Left lung (tissue), 10 donors: ENCODE results near the gene ZIC4. TPM values are rescaled to one million over a fixed set of nuclear protein-coding genes. Genes with fewer than 3 reads are reported as not detected.

ENCODE experiments used
- ATAC-seq: fragments of 200-7000 bp; cut with Tn5 transposase; one replicate; pipeline ENCODE4 v1.9.1; 2020; ENCODE audit warnings: moderate library complexity
- DNase-seq, 4 donors: peaks; one replicate each; pipeline ENCODE4 v3.0.0-alpha.2; 2013 to 2020
- H3K27ac ChIP-seq, 2 donors: fragments of 200-600 bp; sonication (generic) in 1 of 2; one replicate each; pipeline versions ENCODE4 v1.5.0 to v1.8.0; 2020 to 2021
- H3K27me3 ChIP-seq, 2 donors: fragments of 200-600 bp; sonication (generic) in 1 of 2; one replicate each; pipeline versions ENCODE4 v1.5.0 to v1.8.0; 2020 to 2021
- H3K36me3 ChIP-seq, 2 donors: fragments of 200-600 bp; sonication (generic) in 1 of 2; one replicate each; pipeline versions ENCODE4 v1.5.0 to v1.8.0; 2020 to 2021
- H3K4me1 ChIP-seq, 2 donors: fragments of 200-600 bp; one replicate each; pipeline ENCODE4 v1.8.0; 2021
- H3K4me3 ChIP-seq, 2 donors: fragments of 200-600 bp; sonication (generic) in 1 of 2; one replicate each; pipeline versions ENCODE4 v1.5.0 to v1.8.0; 2020 to 2021; ENCODE audit warnings: mild to moderate bottlenecking in 1 of 2
- H3K9me3 ChIP-seq, 2 donors: fragments of 200-600 bp; sonication (generic) in 1 of 2; one replicate each; pipeline versions ENCODE4 v1.5.0 to v1.8.0; 2020 to 2021
- intact Hi-C, 2 donors: fragments of 100-400 bp; cut with DNase I; formaldehyde crosslinking; loops; one replicate each; pipeline versions ENCODE4 v1.11.2 to v1.14.2; 2022
- polyA plus RNA-seq, 6 donors: library from polyadenylated mRNA; unstranded; fragments of 120-200 nt; gene quantifications; one replicate each; pipeline ENCODE4 v1.2.1, GENCODE V29; 2013; ENCODE audit not compliant: insufficient read length in 6 of 6
- total RNA-seq, 2 donors: library from RNA; stranded (reverse); fragmentation: NEBNext Ultra II Directional; extraction: Animal tissue kit (Norgen Biotek cat#: 25700); gene quantifications; one replicate each; pipeline ENCODE4 v1.2.1, GENCODE V29; 2021
- TF ChIP-seq, protein P1 (sequence below), 2 donors: fragments of 200-600 bp; sonication (generic) in 1 of 2; IDR thresholded peaks; one replicate each; pipeline versions ENCODE4 v1.5.0 to v1.8.0; 2021; ENCODE audit warnings: antibody characterized with exemption in 2 of 2
- donor health status: DM: no; HTN: yes; CAD: no.
- donor health status: DM: no; HTN: no; CAD: no.

The ZIC4 gene
- total and polyA plus RNA-seq, 8 donors = not detected

DNA sequence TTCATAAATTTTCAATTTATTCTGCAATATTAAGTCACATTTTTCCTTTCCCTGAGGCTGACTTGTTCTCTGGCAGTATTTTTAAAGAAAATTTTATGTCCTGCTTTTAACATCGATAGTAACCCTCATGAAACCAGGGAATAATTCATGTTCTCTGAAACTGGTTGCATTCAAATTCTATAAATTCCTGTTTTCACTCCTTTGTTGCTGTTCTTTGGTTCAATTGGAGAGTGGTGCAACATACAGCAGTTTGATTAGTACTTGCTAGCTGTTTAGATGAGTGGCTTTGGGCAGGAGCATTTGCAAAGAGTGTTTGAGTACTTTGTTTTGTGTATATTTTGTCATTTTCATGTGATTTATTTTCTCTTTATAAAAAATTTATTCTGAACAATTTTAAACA is 22.0 kb upstream of the ZIC4 start:
- no peak for DNase-seq
- no peak overlapping the region for H3K4me3 ChIP-seq
- no peaks in the 10 kb centered on the region for H3K36me3 ChIP-seq
- no peaks in the 10 kb centered on the region for H3K9me3 ChIP-seq
- peaks cover 43 to 72% of the 10 kb centered on the region in 2 donors for H3K27me3 ChIP-seq
- TF ChIP-seq, protein P1, sequence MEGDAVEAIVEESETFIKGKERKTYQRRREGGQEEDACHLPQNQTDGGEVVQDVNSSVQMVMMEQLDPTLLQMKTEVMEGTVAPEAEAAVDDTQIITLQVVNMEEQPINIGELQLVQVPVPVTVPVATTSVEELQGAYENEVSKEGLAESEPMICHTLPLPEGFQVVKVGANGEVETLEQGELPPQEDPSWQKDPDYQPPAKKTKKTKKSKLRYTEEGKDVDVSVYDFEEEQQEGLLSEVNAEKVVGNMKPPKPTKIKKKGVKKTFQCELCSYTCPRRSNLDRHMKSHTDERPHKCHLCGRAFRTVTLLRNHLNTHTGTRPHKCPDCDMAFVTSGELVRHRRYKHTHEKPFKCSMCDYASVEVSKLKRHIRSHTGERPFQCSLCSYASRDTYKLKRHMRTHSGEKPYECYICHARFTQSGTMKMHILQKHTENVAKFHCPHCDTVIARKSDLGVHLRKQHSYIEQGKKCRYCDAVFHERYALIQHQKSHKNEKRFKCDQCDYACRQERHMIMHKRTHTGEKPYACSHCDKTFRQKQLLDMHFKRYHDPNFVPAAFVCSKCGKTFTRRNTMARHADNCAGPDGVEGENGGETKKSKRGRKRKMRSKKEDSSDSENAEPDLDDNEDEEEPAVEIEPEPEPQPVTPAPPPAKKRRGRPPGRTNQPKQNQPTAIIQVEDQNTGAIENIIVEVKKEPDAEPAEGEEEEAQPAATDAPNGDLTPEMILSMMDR (IDR thresholded peaks at IDR 0.05) = no peak
- no peak overlapping the region for H3K27ac ChIP-seq
- H3K4me1 ChIP-seq = no peaks in the 10 kb centered on the region
- intact Hi-C loops = no loop called here
- no peak for ATAC-seq

DNA sequence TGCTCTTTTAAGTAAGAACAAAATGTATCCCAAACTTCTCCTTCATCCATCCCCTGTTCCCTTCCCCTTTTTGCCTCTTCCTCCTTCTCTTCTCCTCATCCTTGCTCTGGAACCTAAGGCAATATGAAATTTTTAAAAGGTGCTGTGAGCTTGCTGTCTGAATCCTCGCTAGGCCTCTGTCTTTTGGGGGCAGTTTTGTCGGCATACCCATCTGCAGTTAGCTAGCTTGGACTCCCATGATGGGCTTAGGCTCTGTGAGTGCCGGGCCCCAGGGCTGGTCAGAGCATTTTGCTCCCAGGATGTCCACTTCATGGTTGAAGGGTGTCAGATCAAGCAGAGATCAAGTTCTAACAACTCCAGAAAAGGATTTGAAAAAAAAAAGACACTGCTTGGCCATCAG is 21.4 kb upstream of the ZIC4 start:
- TF ChIP-seq, protein P1 (IDR thresholded peaks at IDR 0.05) = no peak
- no peak for ATAC-seq
- intact Hi-C loops = no loop called here
- Histone ChIP-seq H3K27me3 (peaks cover 49 to 78% of the 10 kb centered on the region in 2 donors), H3K36me3 (no peaks in the 10 kb centered on the region), H3K4me3 (no peak overlapping the region), H3K4me1 (no peaks in the 10 kb centered on the region), H3K9me3 (no peaks in the 10 kb centered on the region), H3K27ac (no peak overlapping the region)
- DNase-seq = no peak

DNA sequence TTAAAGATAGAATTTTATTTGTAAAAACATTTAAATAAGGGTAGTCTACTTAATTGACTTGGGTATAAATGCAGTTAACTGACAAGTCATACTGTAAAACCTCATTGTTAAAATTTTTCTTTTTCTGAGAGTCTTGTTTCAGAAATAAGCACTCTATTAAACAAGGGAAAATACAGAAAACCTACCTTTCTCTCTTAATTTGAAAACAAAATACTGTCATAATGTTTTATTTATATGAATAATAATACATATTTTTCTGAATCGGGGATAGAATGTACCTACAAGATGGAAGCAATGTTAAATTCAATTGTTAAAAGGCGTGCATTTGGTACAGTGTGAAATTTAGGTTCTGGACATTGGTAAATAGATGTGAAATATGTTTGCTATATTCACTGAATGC is 20.6 kb upstream of the ZIC4 start:
- Histone ChIP-seq H3K4me3 (no peak overlapping the region), H3K9me3 (no peaks in the 10 kb centered on the region), H3K27me3 (peaks cover 56 to 86% of the 10 kb centered on the region in 2 donors), H3K27ac (no peak overlapping the region), H3K4me1 (no peaks in the 10 kb centered on the region), H3K36me3 (no peaks in the 10 kb centered on the region)
- ATAC-seq (no peak), DNase-seq (no peak)
- TF ChIP-seq, protein P1 (IDR thresholded peaks at IDR 0.05) = no peak
- intact Hi-C loops = no loop called here

DNA sequence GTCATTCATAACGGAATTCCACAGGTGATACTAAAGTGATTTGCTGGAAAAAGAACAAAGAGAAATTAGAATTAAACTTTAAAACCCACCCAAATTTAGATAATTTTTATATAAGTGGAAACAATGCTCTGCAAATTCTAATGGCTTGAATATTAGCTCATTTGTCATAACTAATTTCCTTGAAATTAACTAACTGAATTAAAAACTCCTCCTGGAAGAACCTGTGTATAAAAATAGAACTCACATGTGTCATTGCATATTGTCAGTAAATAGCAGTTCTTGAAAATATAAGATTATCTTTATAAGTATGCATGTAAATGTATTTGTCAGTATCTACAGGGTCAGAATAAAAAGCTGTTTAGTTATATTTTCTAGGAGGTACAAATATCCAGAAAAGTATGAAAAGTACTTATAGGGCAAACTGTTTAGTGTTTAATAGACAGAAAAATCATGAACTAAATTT is 19.1 kb upstream of the ZIC4 start:
- Histone ChIP-seq H3K4me3 (no peak overlapping the region), H3K27me3 (peaks cover 71 to 91% of the 10 kb centered on the region in 2 donors), H3K36me3 (no peaks in the 10 kb centered on the region), H3K4me1 (no peaks in the 10 kb centered on the region), H3K27ac (no peak overlapping the region), H3K9me3 (no peaks in the 10 kb centered on the region)
- ATAC-seq (no peak), DNase-seq (no peak)
- TF ChIP-seq, protein P1 (IDR thresholded peaks at IDR 0.05) = no peak
- intact Hi-C loops = no loop called here

DNA sequence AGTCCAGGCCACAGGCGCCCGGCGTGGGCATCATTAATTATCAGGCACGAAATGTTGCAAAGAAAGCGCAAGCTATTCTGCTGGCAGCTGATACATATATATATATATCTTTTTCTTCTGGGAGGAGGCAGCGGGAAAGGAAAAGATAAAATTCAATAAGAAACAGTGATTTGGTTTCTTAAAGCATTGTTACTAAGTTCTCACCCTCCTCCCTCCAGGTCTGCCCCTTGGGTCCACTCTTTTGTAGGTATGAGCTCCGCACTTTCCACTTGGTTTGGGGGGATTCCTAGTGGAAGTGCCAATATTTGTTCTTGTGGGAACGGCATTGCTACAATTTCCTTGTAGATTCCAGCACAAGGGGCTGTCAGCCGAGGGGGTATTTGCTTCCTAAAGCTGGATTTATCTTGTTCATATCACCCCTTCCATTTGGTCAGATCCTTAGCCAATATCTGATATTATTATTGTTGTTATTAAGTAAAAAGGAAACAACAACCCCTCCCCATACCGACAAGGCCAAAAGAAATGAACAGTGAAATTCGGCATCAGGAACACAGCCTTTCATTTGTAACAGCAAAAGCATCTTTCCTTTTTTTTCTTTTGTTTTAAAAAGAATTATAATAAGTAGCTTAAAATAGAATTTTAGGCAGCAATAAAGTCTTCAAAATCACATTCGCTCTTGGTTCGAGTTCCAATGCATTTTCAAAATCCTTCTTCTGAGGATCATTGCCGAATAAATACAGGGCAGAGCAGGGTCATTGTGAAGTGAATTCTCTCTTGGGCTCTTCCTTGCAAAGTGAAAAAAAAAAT is 18.4 kb upstream of the ZIC4 start:
- no peaks in the 10 kb centered on the region for H3K4me1 ChIP-seq
- no peaks in the 10 kb centered on the region for H3K36me3 ChIP-seq
- no peak overlapping the region for H3K4me3 ChIP-seq
- intact Hi-C loops = no loop called here
- no peaks in the 10 kb centered on the region for H3K9me3 ChIP-seq
- TF ChIP-seq, protein P1 (IDR thresholded peaks at IDR 0.05) = no peak
- DNase-seq (no peak), ATAC-seq (no peak)
- no peak overlapping the region for H3K27ac ChIP-seq
- H3K27me3 ChIP-seq = peaks cover 71 to 91% of the 10 kb centered on the region in 2 donors
